ENCODE measurements around the gene FARSB. TPM values are rescaled to one million over a fixed set of nuclear protein-coding genes. Genes with fewer than 3 reads are reported as not detected.

The FARSB gene
- total RNA-seq, 1 donor from 2014 or later = 23.1 TPM

GRCh38 chr2:222673273-222673672 lies 17.4 kb upstream of the FARSB start:
- no peak overlapping the region for H3K27ac ChIP-seq (ENCODE audit: low read depth, low read length)
- H3K9ac ChIP-seq (ENCODE audit: low read length) = no peak overlapping the region
- no peaks in the 10 kb centered on the region for H4K20me1 ChIP-seq (ENCODE audit: insufficient read depth, low read length)
- DNase-seq (ENCODE audit: low read depth) = no peak
- H3K27me3 Mint-ChIP-seq (ENCODE audit: low read depth, unreplicated experiment) = peaks cover 17% of the 10 kb centered on the region
- H3K4me2 ChIP-seq (ENCODE audit: low read length) = no peak overlapping the region
- H3K79me2 ChIP-seq (ENCODE audit: insufficient read depth, low read length) = no peaks in the 10 kb centered on the region
- peaks cover 2% of the 10 kb centered on the region for H3K9me3 Mint-ChIP-seq (ENCODE audit: unreplicated experiment)
- H3K27me3 ChIP-seq (ENCODE audit: insufficient read depth, low read length) = peaks cover 20% of the 10 kb centered on the region
- H3K4me3 ChIP-seq (ENCODE audit: insufficient read depth, low read depth, low read length) = no peak overlapping the region
- no peak overlapping the region for H2AFZ ChIP-seq (ENCODE audit: low read depth, low read length)
- H3K4me1 Mint-ChIP-seq (ENCODE audit: low read depth, unreplicated experiment) = peaks cover 2% of the 10 kb centered on the region
- no peaks in the 10 kb centered on the region for H3K36me3 ChIP-seq (ENCODE audit: insufficient read depth, low read length)
- no peak overlapping the region for H3K4me3 Mint-ChIP-seq (ENCODE audit: unreplicated experiment)
- no peak overlapping the region for H3K27ac Mint-ChIP-seq (ENCODE audit: unreplicated experiment)
- H3K4me1 ChIP-seq (ENCODE audit: insufficient read depth, low read length) = no peaks in the 10 kb centered on the region
- no peaks in the 10 kb centered on the region for H3K9me3 ChIP-seq (ENCODE audit: insufficient read depth, low read depth, low read length)
- FAIRE-seq = no peak
- H3K36me3 Mint-ChIP-seq (ENCODE audit: low read depth, unreplicated experiment) = no peaks in the 10 kb centered on the region
- no peak for TF ChIP-seq EZH2 (IDR thresholded peaks at IDR 0.05; ENCODE audit: insufficient read depth, low read length)
- TF ChIP-seq, protein P1, sequence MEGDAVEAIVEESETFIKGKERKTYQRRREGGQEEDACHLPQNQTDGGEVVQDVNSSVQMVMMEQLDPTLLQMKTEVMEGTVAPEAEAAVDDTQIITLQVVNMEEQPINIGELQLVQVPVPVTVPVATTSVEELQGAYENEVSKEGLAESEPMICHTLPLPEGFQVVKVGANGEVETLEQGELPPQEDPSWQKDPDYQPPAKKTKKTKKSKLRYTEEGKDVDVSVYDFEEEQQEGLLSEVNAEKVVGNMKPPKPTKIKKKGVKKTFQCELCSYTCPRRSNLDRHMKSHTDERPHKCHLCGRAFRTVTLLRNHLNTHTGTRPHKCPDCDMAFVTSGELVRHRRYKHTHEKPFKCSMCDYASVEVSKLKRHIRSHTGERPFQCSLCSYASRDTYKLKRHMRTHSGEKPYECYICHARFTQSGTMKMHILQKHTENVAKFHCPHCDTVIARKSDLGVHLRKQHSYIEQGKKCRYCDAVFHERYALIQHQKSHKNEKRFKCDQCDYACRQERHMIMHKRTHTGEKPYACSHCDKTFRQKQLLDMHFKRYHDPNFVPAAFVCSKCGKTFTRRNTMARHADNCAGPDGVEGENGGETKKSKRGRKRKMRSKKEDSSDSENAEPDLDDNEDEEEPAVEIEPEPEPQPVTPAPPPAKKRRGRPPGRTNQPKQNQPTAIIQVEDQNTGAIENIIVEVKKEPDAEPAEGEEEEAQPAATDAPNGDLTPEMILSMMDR (IDR thresholded peaks at IDR 0.05; ENCODE audit: insufficient read depth, low read depth, low read length) = no peak

- TF ChIP-seq, protein P1 (IDR thresholded peaks at IDR 0.05; ENCODE audit: insufficient read depth, low read depth, low read length) = no peak
- TF ChIP-seq EZH2 (IDR thresholded peaks at IDR 0.05; ENCODE audit: insufficient read depth, low read length) = no peak
- peak overlapping the region; percentile 50 for H3K4me3 ChIP-seq (ENCODE audit: insufficient read depth, low read depth, low read length)
- FAIRE-seq (no peak), DNase-seq (ENCODE audit: low read depth) (no peak)
- H2AFZ ChIP-seq (ENCODE audit: low read depth, low read length) = peak overlapping the region; percentile 74
- no peaks in the 10 kb centered on the region for H3K79me2 ChIP-seq (ENCODE audit: insufficient read depth, low read length)
- no peaks in the 10 kb centered on the region for H4K20me1 ChIP-seq (ENCODE audit: insufficient read depth, low read length)
- no peak overlapping the region for H3K27ac ChIP-seq (ENCODE audit: low read depth, low read length)
- Mint-ChIP-seq H3K9me3 (ENCODE audit: unreplicated experiment) (peaks cover 2% of the 10 kb centered on the region), H3K27me3 (ENCODE audit: low read depth, unreplicated experiment) (peaks cover 16% of the 10 kb centered on the region), H3K36me3 (ENCODE audit: low read depth, unreplicated experiment) (no peaks in the 10 kb centered on the region), H3K4me3 (ENCODE audit: unreplicated experiment) (peak overlapping the region; percentile 66), H3K4me1 (ENCODE audit: low read depth, unreplicated experiment) (no peaks in the 10 kb centered on the region), H3K27ac (ENCODE audit: unreplicated experiment) (no peak overlapping the region)
- H3K9me3 ChIP-seq (ENCODE audit: insufficient read depth, low read depth, low read length) = no peaks in the 10 kb centered on the region
- peaks cover 20% of the 10 kb centered on the region for H3K27me3 ChIP-seq (ENCODE audit: insufficient read depth, low read length)
- H3K4me1 ChIP-seq (ENCODE audit: insufficient read depth, low read length) = no peaks in the 10 kb centered on the region
- H3K9ac ChIP-seq (ENCODE audit: low read length) = no peak overlapping the region
- no peaks in the 10 kb centered on the region for H3K36me3 ChIP-seq (ENCODE audit: insufficient read depth, low read length)
- H3K4me2 ChIP-seq (ENCODE audit: low read length) = peak overlapping the region; percentile 87
Observed at GRCh38 chr2:222672068-222672401, 16.1 kb upstream of the FARSB start.

- H3K36me3 Mint-ChIP-seq (ENCODE audit: low read depth, unreplicated experiment) = no peaks in the 10 kb centered on the region
- Histone ChIP-seq H4K20me1 (ENCODE audit: insufficient read depth, low read length) (no peaks in the 10 kb centered on the region), H3K4me3 (ENCODE audit: insufficient read depth, low read depth, low read length) (peak within 1 kb of the TSS; percentile 50), H3K79me2 (ENCODE audit: insufficient read depth, low read length) (no peaks in the 10 kb centered on the region), H3K4me1 (ENCODE audit: insufficient read depth, low read length) (no peaks in the 10 kb centered on the region), H3K36me3 (ENCODE audit: insufficient read depth, low read length) (no peaks in the 10 kb centered on the region), H3K27ac (ENCODE audit: low read depth, low read length) (no peak within 1 kb of the TSS), H2AFZ (ENCODE audit: low read depth, low read length) (peak within 1 kb of the TSS; percentile 74), H3K27me3 (ENCODE audit: insufficient read depth, low read length) (peaks cover 20% of the 10 kb centered on the region), H3K9me3 (ENCODE audit: insufficient read depth, low read depth, low read length) (no peaks in the 10 kb centered on the region), H3K9ac (ENCODE audit: low read length) (no peak within 1 kb of the TSS), H3K4me2 (ENCODE audit: low read length) (peak within 1 kb of the TSS; percentile 87)
- no peak within 1 kb of the TSS for H3K27ac Mint-ChIP-seq (ENCODE audit: unreplicated experiment)
- DNase-seq (ENCODE audit: low read depth) (no peak), FAIRE-seq (no peak)
- TF ChIP-seq EZH2 (IDR thresholded peaks at IDR 0.05; ENCODE audit: insufficient read depth, low read length) = peak; percentile 37
- TF ChIP-seq, protein P1 (IDR thresholded peaks at IDR 0.05; ENCODE audit: insufficient read depth, low read depth, low read length) = no peak
- peaks cover 2% of the 10 kb centered on the region for H3K9me3 Mint-ChIP-seq (ENCODE audit: unreplicated experiment)
- H3K27me3 Mint-ChIP-seq (ENCODE audit: low read depth, unreplicated experiment) = peaks cover 16% of the 10 kb centered on the region
- peak within 1 kb of the TSS; percentile 66 for H3K4me3 Mint-ChIP-seq (ENCODE audit: unreplicated experiment)
- H3K4me1 Mint-ChIP-seq (ENCODE audit: low read depth, unreplicated experiment) = no peaks in the 10 kb centered on the region
Observed at GRCh38 chr2:222671259-222672067, 15.6 kb upstream of the FARSB start, which contains the start of gene MOGAT1. MOGAT1 (plus strand) TSS chr2:222671658; CDS start chr2:222671786, 128 bp downstream.
